IgD-negative memory B cell (primary cell): ENCODE measurements around the gene ZNF518A. TPM values are rescaled to one million over a fixed set of nuclear protein-coding genes. Genes with fewer than 3 reads are reported as not detected.

Source experiments
- H3K27ac Mint-ChIP-seq, 3 donors: one replicate each; pipeline ENCODE4 v1.8.0; 2020 to 2022; ENCODE audit warnings: mild to moderate bottlenecking in 3 of 3, mixed read lengths in 3 of 3, moderate library complexity in 1 of 3
- H3K27me3 Mint-ChIP-seq: one replicate; pipeline ENCODE4 v1.8.0; 2021; ENCODE audit warnings: mixed read lengths
- H3K36me3 Mint-ChIP-seq: one replicate; pipeline ENCODE4 v1.8.0; 2020; ENCODE audit warnings: mild to moderate bottlenecking, mixed read lengths
- H3K4me1 Mint-ChIP-seq, 3 donors: one replicate each; pipeline ENCODE4 v1.8.0; 2020 to 2022; ENCODE audit warnings: mixed read lengths in 3 of 3, mild to moderate bottlenecking in 1 of 3
- H3K4me3 Mint-ChIP-seq, 4 donors: one replicate each; pipeline ENCODE4 v1.8.0; 2020 to 2022; ENCODE audit warnings: mild to moderate bottlenecking in 4 of 4, mixed read lengths in 4 of 4, moderate library complexity in 3 of 4
- H3K9me3 Mint-ChIP-seq, 3 donors: one replicate each; pipeline ENCODE4 v1.8.0; 2020 to 2021; ENCODE audit warnings: mixed read lengths in 3 of 3, mild to moderate bottlenecking in 1 of 3
- polyA plus RNA-seq: library from polyadenylated mRNA; unstranded; fragments of 300-500 nt; fragmentation: Illumina TruSeq; gene quantifications from one replicate; pipeline ENCODE4 v1.2.3, GENCODE V29; 2021

ZNF518A gene
- polyA plus RNA-seq, 1 donor from 2014 or later, result 12.8 TPM

GRCh38 chr10:96122824-96123223, 7.3 kb upstream of the ZNF518A start:
- H3K4me3 Mint-ChIP-seq, result no peak overlapping the region
- H3K4me1 Mint-ChIP-seq, result peaks cover 0 to 3% (median 0%) of the 10 kb centered on the region in 3 donors
- peaks cover 0 to 3% (median 0%) of the 10 kb centered on the region in 3 donors for H3K9me3 Mint-ChIP-seq
- H3K27ac Mint-ChIP-seq, result no peak overlapping the region
- peaks cover 47% of the 10 kb centered on the region for H3K27me3 Mint-ChIP-seq
- H3K36me3 Mint-ChIP-seq, result peaks cover 2% of the 10 kb centered on the region

- H3K36me3 Mint-ChIP-seq, result peaks cover 2% of the 10 kb centered on the region
- H3K27ac Mint-ChIP-seq, result no peak overlapping the region
- H3K9me3 Mint-ChIP-seq, result peaks cover 2 to 4% (median 3%) of the 10 kb centered on the region in 3 donors
- peaks cover 3% of the 10 kb centered on the region in 3 donors for H3K4me1 Mint-ChIP-seq
- H3K4me3 Mint-ChIP-seq, result peak overlapping the region in 1 of 4 donors; percentile 26
- H3K27me3 Mint-ChIP-seq, result peaks cover 43% of the 10 kb centered on the region
Measured at GRCh38 chr10:96124230-96125141, 5.6 kb upstream of the ZNF518A start.

DNA sequence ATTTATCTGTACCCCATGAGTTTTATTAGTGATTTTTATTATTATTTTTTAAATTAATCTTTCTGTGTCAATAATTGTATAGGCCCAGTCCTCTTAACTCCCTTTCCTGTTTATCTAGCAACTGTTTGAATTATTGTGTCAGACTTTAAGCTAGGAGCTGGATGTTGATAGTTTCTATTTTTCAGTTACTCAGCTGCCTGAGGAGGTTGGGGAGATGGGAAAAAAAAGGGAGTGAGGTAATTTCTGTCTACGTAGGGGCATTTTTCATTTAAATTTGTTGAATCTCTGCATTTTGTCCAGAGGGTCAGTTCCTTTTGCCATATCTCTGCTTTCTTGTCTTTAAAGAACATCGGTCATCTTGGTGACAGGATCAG, 5.0 kb upstream of the ZNF518A start:
- Mint-ChIP-seq H3K27me3 (peaks cover 38% of the 10 kb centered on the region), H3K4me3 (peak overlapping the region in 1 of 4 donors; percentile 26), H3K36me3 (peaks cover 2% of the 10 kb centered on the region), H3K9me3 (peaks cover 2 to 4% (median 3%) of the 10 kb centered on the region in 3 donors), H3K4me1 (peaks cover 3 to 10% (median 3%) of the 10 kb centered on the region in 3 donors), H3K27ac (no peak overlapping the region)

GRCh38 chr10:96130326-96130995, 364 bp downstream of the ZNF518A start:
- Mint-ChIP-seq H3K27me3 (peaks cover 15% of the 10 kb centered on the region), H3K36me3 (peaks cover 17% of the 10 kb centered on the region), H3K9me3 (peaks cover 2 to 4% (median 2%) of the 10 kb centered on the region in 3 donors), H3K27ac (peak overlapping the region; percentile 99 to 100 (median 99)), H3K4me3 (peak overlapping the region; percentile 94 to 99 (median 98)), H3K4me1 (peaks cover 10 to 22% (median 13%) of the 10 kb centered on the region in 3 donors)

DNA sequence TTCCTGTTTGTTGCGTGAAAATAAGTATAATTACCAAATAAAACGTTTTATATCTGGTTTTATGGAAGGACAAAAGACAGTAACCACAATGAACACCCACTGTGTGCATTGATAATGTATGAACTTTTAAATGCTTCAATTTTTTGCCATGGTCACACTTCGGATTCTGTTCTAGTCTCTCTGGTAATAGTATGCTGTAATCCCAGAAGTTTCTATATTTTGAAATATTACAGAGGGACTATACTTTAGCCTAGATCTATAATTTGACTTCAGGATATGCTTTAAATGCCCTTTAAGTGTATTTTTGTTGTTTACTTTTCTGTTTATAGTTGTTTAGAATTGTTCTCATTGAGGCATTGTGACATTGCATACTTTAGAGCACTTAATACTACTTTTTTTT, 1.5 kb downstream of the ZNF518A start:
- H3K36me3 Mint-ChIP-seq, result peaks cover 20% of the 10 kb centered on the region
- H3K4me1 Mint-ChIP-seq, result peaks cover 10 to 26% (median 13%) of the 10 kb centered on the region in 3 donors
- peak overlapping the region in 2 of 4 donors; percentile 17 to 98 for H3K4me3 Mint-ChIP-seq
- H3K27ac Mint-ChIP-seq, result peak overlapping the region in 1 of 3 donors; percentile 100
- H3K27me3 Mint-ChIP-seq, result peaks cover 9% of the 10 kb centered on the region
- H3K9me3 Mint-ChIP-seq, result peaks cover 0 to 4% (median 2%) of the 10 kb centered on the region in 3 donors

- no peak overlapping the region for H3K27ac Mint-ChIP-seq
- H3K27me3 Mint-ChIP-seq, result no peaks in the 10 kb centered on the region
- H3K9me3 Mint-ChIP-seq, result peaks cover 0 to 4% (median 2%) of the 10 kb centered on the region in 3 donors
- peaks cover 28% of the 10 kb centered on the region for H3K36me3 Mint-ChIP-seq
- no peak overlapping the region for H3K4me3 Mint-ChIP-seq
- peaks cover 10 to 31% (median 14%) of the 10 kb centered on the region in 3 donors for H3K4me1 Mint-ChIP-seq
Measured at GRCh38 chr10:96133135-96133534, 3.0 kb downstream of the ZNF518A start.

- peak overlapping the region in 2 of 3 donors; percentile 18 to 58 for H3K27ac Mint-ChIP-seq
- H3K36me3 Mint-ChIP-seq, result peaks cover 32% of the 10 kb centered on the region
- H3K4me3 Mint-ChIP-seq, result no peak overlapping the region
- no peaks in the 10 kb centered on the region for H3K9me3 Mint-ChIP-seq
- H3K27me3 Mint-ChIP-seq, result no peaks in the 10 kb centered on the region
- H3K4me1 Mint-ChIP-seq, result peaks cover 0 to 9% (median 4%) of the 10 kb centered on the region in 3 donors
Measured at GRCh38 chr10:96136810-96137209, 6.7 kb downstream of the ZNF518A start.

GRCh38 chr10:96137567-96137966, 7.5 kb downstream of the ZNF518A start:
- H3K4me3 Mint-ChIP-seq, result peak overlapping the region in 1 of 4 donors; percentile 33
- peaks cover 0 to 9% (median 2%) of the 10 kb centered on the region in 3 donors for H3K4me1 Mint-ChIP-seq
- peak overlapping the region in 1 of 3 donors; percentile 58 for H3K27ac Mint-ChIP-seq
- H3K9me3 Mint-ChIP-seq, result no peaks in the 10 kb centered on the region
- H3K36me3 Mint-ChIP-seq, result peaks cover 32% of the 10 kb centered on the region
- H3K27me3 Mint-ChIP-seq, result no peaks in the 10 kb centered on the region

DNA sequence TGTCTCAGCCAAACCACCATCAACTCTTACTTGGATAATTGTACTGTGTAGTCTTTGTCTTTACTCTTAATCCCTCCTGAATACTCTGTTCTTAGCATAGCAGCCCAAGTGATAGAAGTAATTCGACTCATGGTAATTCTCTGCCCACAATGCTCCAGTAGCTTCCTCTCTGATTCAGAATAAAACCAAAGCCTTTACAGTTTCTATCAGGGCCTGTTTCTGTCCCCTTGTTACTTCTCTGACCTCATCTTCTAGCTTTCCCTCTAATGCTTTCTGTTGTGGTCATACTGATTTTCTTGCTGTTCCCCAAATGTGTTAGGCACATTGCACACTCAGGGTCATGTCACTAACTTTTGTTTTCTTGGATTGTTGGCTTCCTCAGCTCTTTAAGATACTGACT, 8.0 kb downstream of the ZNF518A start:
- Mint-ChIP-seq H3K36me3 (peaks cover 34% of the 10 kb centered on the region), H3K4me3 (peak overlapping the region in 1 of 4 donors; percentile 33), H3K27ac (no peak overlapping the region), H3K27me3 (no peaks in the 10 kb centered on the region), H3K4me1 (peaks cover 0 to 9% (median 2%) of the 10 kb centered on the region in 3 donors), H3K9me3 (no peaks in the 10 kb centered on the region)

GRCh38 chr10:96152437-96152836, 22.3 kb downstream of the ZNF518A start:
- H3K4me3 Mint-ChIP-seq, result no peak overlapping the region
- no peak overlapping the region for H3K27ac Mint-ChIP-seq
- peaks cover 33% of the 10 kb centered on the region for H3K36me3 Mint-ChIP-seq
- peaks cover 0 to 2% (median 0%) of the 10 kb centered on the region in 3 donors for H3K9me3 Mint-ChIP-seq
- no peaks in the 10 kb centered on the region for H3K27me3 Mint-ChIP-seq
- no peaks in the 10 kb centered on the region for H3K4me1 Mint-ChIP-seq

DNA sequence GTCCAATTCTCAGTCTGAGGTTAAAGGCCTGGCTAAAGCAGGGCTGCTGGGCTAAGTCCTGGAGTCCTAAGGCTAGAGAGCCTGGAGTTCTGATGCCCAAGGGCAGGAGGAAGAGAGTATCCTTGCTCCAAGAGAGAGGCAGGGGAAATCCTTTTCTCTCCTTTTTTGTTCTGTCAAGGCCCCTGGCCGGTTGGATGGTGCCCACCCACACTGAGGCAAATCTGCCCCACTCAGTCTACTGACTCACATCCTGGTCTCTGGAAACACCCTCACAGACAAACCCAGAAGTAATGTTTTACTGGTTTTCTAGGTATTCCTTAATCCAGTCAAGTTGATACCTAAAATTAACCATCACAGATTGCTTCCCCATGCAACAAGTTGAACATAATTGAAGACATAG, 23.0 kb downstream of the ZNF518A start:
- peak overlapping the region in 1 of 3 donors; percentile 20 for H3K27ac Mint-ChIP-seq
- H3K36me3 Mint-ChIP-seq, result peaks cover 35% of the 10 kb centered on the region

DNA sequence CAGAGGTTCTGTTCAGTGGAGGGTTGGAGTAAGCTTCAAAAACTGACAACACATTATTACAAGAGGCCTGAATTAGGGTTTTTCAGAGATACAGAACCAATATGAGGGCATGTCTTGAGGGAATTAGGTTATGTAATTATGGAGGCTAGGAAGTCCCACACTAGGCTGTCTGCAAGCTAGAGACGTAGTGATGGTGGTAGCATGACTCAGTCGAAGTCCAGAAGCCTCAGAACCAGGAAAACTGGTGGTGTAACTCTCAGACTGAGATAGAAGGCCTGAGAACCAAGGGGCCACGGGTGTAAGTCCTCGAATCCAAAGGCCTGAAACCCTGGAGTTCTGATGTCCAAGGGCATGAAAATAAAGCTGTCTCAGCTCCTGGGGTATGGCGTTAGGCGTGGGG, 35.6 kb downstream of the ZNF518A start:
- Mint-ChIP-seq H3K9me3 (peaks cover 14 to 36% (median 24%) of the 10 kb centered on the region in 3 donors), H3K4me1 (peaks cover 0 to 6% (median 4%) of the 10 kb centered on the region in 3 donors), H3K36me3 (peaks cover 13% of the 10 kb centered on the region), H3K4me3 (no peak overlapping the region), H3K27ac (no peak overlapping the region), H3K27me3 (no peaks in the 10 kb centered on the region)

More for the DNA sequence above, 23.0 kb downstream of the ZNF518A start:
- Mint-ChIP-seq H3K4me3 (no peak overlapping the region), H3K9me3 (peaks cover 0 to 2% (median 0%) of the 10 kb centered on the region in 3 donors), H3K27me3 (no peaks in the 10 kb centered on the region), H3K4me1 (no peaks in the 10 kb centered on the region)

DNA sequence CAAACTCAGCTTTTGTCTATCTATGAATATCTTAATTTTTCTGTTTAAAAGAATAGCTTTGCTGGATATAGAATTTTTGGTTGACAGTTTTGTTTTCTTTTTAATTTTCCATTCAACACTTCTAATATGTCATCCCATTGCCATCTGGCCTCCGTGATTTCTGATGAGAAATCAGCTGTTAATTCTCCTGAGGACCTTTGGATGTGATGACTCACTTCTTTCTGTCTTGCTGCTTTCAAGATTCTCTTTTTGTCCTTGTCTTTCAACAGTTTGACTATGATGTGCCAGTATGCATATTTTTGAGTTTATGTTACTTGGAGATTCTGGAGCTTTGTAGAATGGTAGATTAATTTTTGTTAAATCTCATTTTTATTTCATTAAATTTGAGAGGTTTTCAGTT, 38.4 kb downstream of the ZNF518A start:
- peaks cover 16 to 54% (median 25%) of the 10 kb centered on the region in 3 donors for H3K9me3 Mint-ChIP-seq

GRCh38 chr10:96170230-96170629, 40.1 kb downstream of the ZNF518A start:
- H3K9me3 Mint-ChIP-seq, result peaks cover 19 to 64% (median 26%) of the 10 kb centered on the region in 3 donors
- no peaks in the 10 kb centered on the region for H3K4me1 Mint-ChIP-seq

More for the DNA sequence above, 38.4 kb downstream of the ZNF518A start:
- Mint-ChIP-seq H3K36me3 (peaks cover 4% of the 10 kb centered on the region), H3K4me3 (no peak overlapping the region), H3K27ac (no peak overlapping the region), H3K4me1 (no peaks in the 10 kb centered on the region), H3K27me3 (no peaks in the 10 kb centered on the region)

GRCh38 chr10:96172666-96173065, 42.6 kb downstream of the ZNF518A start:
- no peaks in the 10 kb centered on the region for H3K4me1 Mint-ChIP-seq
- no peak overlapping the region for H3K27ac Mint-ChIP-seq
- H3K9me3 Mint-ChIP-seq, result peaks cover 17 to 63% (median 26%) of the 10 kb centered on the region in 3 donors
- peaks cover 4% of the 10 kb centered on the region for H3K36me3 Mint-ChIP-seq
- H3K27me3 Mint-ChIP-seq, result no peaks in the 10 kb centered on the region
- H3K4me3 Mint-ChIP-seq, result no peak overlapping the region

More at GRCh38 chr10:96170230-96170629, 40.1 kb downstream of the ZNF518A start:
- Mint-ChIP-seq H3K27ac (no peak overlapping the region), H3K27me3 (no peaks in the 10 kb centered on the region), H3K36me3 (peaks cover 4% of the 10 kb centered on the region), H3K4me3 (no peak overlapping the region)
